HG02870 (cell line): Measurements from ENCODE around the gene ADAMTS5.

ENCODE experiments used
- ATAC-seq: cut with Tn5 transposase; IDR thresholded peaks from one replicate; pipeline ENCODE4 v1.9.1; 2021; ENCODE audit warnings: mild to moderate bottlenecking, moderate library complexity; ENCODE audit not compliant: unreplicated experiment

Gene ADAMTS5

GRCh38 chr21:26949830-26950229, 17.1 kb downstream of the ADAMTS5 start:
- no peak for ATAC-seq

GRCh38 chr21:26948194-26948593, 18.7 kb downstream of the ADAMTS5 start:
- ATAC-seq: no peak

- ATAC-seq: no peak
Measured at GRCh38 chr21:26946744-26947446, 20.0 kb downstream of the ADAMTS5 start.

- no peak for ATAC-seq
Measured at GRCh38 chr21:26945916-26946675, 20.8 kb downstream of the ADAMTS5 start.

GRCh38 chr21:26943921-26944320, 23.0 kb downstream of the ADAMTS5 start:
- ATAC-seq: no peak

GRCh38 chr21:26941421-26941820, 25.5 kb downstream of the ADAMTS5 start:
- ATAC-seq: no peak

- ATAC-seq: no peak
Measured at GRCh38 chr21:26939601-26940111, 27.2 kb downstream of the ADAMTS5 start.

GRCh38 chr21:26936641-26937040, 30.2 kb downstream of the ADAMTS5 start:
- ATAC-seq: no peak

- ATAC-seq: no peak
Measured at GRCh38 chr21:26935977-26936376, 30.9 kb downstream of the ADAMTS5 start.

GRCh38 chr21:26934383-26934782, 32.5 kb downstream of the ADAMTS5 start:
- ATAC-seq: no peak

GRCh38 chr21:26933448-26933847, 33.4 kb downstream of the ADAMTS5 start:
- ATAC-seq: no peak

- ATAC-seq: no peak
Measured at GRCh38 chr21:26925636-26926035, 41.3 kb downstream of the ADAMTS5 start.

- ATAC-seq: no peak
Measured at GRCh38 chr21:26925122-26925521, 41.8 kb downstream of the ADAMTS5 start.

- ATAC-seq: no peak
Measured at GRCh38 chr21:26923986-26924385, 42.9 kb downstream of the ADAMTS5 start.

- no peak for ATAC-seq
Measured at GRCh38 chr21:26920055-26920454, 46.8 kb downstream of the ADAMTS5 start.

GRCh38 chr21:26918323-26919079, 48.4 kb downstream of the ADAMTS5 start:
- no peak for ATAC-seq

- ATAC-seq: no peak
Measured at GRCh38 chr21:26916799-26917198, 50.1 kb downstream of the ADAMTS5 start.

- ATAC-seq: no peak
Measured at GRCh38 chr21:26914557-26914956, 52.3 kb downstream of the ADAMTS5 start.

GRCh38 chr21:26912466-26912865, 54.4 kb downstream of the ADAMTS5 start:
- no peak for ATAC-seq

- no peak for ATAC-seq
Measured at GRCh38 chr21:26909972-26910371, 56.9 kb downstream of the ADAMTS5 start.

GRCh38 chr21:26900980-26901379, 65.9 kb downstream of the ADAMTS5 start:
- no peak for ATAC-seq
